NK-92 (cell line): ENCODE results near the gene WDFY4.

ENCODE experiments used
- DNase-seq: peaks from one replicate; lab custom pipeline; 2025; ENCODE audit not compliant: unreplicated experiment; lab: John Stamatoyannopoulos, UW

Gene WDFY4

GRCh38 chr10:48705401-48705938 lies 20.8 kb downstream of the WDFY4 start:
- no peak for DNase-seq

- DNase-seq: no peak
Observed at GRCh38 chr10:48707472-48707871, 22.8 kb downstream of the WDFY4 start.

- no peak for DNase-seq
Observed at GRCh38 chr10:48708144-48708543, 23.5 kb downstream of the WDFY4 start.

DNA sequence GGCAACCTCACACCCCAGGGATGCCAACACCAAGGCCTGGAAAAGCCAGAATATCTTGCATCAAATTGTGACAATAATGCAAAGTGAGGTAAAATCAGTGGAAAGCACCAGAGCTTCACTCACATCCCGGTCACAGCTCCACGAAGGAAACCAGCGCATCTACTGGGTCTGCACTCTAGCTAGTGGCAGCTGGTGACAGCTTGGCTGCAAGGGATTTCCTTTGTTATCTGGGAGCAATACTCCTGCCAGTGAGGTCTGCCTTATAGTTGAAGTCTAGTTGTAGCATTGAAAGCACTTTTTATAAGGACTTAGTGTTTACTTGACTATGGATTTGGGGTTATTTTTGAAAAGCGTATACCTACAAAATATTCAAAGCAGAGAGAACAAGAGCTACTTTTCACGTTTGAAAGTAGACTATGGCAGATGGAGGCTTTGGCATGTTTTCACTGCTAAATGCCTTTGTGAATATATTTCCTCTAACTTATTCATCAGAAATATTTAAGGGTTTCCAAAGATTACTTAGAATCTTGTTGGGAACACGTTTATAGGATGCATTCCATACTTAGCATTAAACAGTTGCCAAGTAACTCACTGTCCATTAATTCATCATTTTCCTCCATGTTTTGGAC lies 26.1 kb downstream of the WDFY4 start:
- DNase-seq: no peak

DNA sequence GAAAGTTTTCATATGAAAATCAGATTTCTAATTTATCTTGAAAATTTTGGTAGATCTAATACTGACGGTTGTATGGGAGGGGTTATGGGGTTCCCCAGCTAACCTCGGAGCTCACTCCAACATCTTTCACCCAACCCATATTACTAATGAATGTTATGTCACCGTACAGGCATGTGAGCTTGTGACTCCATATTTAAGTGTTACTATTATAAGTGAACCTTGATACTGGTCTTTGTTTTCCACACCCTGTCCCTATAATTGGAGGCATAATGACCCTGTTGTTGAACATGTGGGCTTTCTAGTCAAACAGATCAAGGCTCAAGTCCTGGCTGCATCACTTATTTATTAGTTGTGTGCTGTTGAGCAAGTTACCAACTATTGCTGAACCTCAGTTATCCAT lies 27.2 kb downstream of the WDFY4 start:
- DNase-seq: no peak

DNA sequence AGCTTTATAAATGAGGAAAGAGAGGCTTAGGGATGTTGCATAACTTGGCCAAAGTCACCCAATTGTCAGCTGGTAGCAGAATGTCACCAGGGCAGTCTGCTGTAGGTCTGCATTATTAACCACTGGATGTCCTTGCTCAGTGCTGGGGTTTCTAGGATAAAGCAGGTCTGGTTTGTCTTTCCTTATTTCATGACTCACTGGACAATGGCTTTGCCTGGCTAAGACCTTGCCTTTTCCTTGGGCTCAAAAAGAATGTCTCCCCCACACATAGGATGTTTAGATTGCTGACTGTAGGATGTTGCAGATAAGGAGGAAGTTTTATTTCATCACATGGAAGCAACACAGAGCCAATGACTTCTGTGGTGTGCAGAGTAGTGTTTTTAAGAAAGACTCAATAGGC lies 29.4 kb downstream of the WDFY4 start:
- no peak for DNase-seq

DNA sequence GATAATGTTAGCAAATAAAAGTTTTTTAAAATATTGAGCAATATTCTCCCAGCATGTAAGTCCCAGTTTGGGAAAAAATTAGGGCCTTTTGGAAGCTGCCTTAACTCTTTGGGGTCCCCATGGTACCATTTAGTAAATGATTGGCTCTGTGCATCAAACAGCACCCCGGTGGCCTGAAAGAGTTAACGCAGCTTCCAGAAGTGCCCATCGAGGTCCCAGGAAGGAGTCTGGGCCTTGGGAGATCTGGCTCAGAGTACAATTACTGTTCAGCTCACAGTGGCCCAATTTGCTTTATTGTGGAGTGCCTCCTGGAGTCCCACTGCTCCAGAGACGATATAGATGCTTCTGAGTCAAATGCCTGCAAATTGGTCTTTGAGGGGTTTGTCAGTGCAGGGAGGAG lies 31.7 kb downstream of the WDFY4 start:
- DNase-seq: no peak

DNA sequence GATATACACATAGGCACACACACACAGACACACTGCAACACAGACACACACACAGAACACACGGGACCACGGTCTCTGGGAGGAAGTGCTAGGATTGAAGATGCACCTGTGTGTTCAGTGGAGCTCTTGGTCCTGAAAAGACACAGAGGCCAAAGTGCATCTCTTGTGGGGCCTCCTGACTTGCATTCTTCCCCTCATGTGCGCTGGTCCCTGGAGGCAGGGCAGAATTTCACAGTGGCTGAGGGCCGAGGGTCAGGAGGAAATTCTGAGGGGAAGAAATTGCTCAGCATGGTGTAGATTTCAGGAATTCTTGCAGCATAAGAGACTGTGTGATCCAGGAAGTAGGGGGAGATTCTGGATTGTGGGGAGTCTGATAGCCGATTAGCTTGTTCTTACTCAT lies 35.9 kb downstream of the WDFY4 start:
- DNase-seq: no peak

DNA sequence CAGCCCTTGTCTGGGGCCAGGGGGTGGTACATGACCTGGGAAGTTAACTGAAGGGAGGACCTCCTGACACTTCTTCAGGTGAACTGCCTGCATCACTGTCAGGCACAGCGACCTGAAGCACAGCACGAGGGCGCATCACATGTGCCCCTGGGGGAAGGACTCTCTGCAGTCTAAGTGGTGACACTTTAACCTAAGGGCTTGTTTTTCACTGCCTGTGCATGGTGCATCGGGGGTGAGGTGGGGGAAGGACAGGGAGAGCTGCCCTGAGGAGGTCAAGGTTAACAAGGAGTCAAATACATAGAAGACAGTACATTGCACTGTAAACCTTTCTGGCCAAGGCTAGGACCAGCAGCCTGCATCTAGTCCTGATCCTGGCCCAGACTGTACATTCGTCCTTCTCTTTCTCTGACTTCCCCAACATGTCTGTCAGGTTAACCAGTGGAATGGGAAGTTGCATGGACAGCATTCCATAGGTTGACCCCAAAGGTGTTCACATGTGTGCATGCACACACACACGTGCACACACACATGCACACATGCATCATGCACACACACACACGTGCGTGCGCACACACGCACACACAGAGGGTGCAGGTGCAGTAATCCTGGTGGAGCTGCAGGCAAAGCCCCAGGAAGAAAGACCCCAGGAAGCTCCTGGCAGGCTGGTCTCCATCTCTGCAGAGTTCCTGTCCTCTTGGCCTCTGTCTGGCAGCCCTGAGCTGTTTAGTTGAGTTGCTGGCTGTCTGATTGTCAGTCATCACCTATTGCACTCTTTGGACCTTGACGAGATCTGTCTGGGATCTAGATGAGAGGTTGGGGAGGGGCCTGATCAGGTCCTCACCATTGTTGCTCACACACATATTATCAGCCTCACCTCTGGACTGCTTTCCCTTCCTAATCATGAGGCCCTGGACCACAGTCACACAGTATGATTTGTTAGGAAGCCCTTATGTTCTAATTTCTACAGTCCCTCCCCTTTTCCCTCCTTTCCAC lies 37.8 kb downstream of the WDFY4 start:
- no peak for DNase-seq

DNA sequence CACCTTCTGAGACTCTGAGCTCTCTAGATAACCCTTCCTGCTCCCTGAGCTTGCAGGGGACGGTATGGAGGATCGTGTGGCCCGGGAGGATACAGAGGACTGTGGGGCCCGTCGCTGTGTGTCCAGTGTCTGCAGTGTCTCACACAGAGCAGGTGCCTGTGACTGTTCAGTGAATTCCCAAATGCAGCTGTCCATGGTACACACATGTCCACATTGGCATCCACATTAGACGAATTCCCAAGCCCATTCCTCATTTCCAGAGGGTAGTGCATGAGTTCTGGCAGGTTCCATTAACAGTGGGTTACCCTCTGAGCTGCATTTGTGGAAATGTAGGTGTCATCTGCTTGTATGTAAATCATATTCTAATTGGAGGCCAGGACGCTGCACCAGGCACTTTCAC lies 39.5 kb downstream of the WDFY4 start:
- DNase-seq: no peak

- DNase-seq: no peak
Observed at GRCh38 chr10:48725708-48726107, 41.0 kb downstream of the WDFY4 start.

DNA sequence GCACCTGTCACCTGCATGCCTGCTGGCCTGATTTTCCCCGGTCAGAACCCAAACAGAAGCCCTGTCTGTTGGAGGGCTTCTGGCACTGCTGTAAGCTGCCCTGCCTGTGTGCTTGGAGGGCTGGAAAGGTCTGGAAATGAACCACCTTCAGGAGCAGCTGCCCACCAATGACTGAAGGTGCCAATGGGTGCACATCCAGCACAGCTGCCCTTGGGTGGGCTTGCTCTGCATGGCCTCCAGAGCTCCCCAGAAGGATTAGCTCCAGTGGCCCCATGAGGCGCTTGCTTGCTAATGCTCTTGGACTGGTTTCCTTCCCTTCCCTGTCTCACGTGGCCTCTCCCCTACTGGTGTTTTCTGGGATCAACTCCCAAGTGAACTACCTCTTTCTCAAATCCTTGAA lies 43.2 kb downstream of the WDFY4 start:
- DNase-seq: no peak

GRCh38 chr10:48729222-48729621 lies 44.5 kb downstream of the WDFY4 start:
- no peak for DNase-seq

- no peak for DNase-seq
Observed at GRCh38 chr10:48729941-48730457, 45.3 kb downstream of the WDFY4 start.

DNA sequence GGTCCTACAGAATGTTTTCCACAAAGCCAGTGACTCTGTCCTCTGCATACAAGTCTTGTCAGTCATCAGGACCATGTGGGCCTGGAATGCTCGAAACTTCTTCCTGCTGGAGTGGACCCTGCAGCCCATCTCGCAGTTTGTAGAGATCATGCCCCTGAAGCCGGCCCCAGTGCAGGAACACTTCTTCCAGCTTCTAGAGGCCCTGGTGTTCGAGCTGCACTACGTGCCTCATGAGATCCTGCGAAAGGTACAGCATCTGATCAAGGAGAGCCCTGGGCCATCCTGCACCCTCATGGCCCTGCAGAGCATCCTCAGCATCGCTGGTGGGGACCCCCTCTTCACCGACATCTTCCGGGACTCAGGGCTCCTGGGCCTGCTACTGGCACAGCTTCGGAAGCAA lies 46.5 kb downstream of the WDFY4 start:
- no peak for DNase-seq

GRCh38 chr10:48731654-48732053 lies 47.0 kb downstream of the WDFY4 start:
- no peak for DNase-seq

- DNase-seq: no peak
Observed at GRCh38 chr10:48733329-48733728, 48.7 kb downstream of the WDFY4 start.

DNA sequence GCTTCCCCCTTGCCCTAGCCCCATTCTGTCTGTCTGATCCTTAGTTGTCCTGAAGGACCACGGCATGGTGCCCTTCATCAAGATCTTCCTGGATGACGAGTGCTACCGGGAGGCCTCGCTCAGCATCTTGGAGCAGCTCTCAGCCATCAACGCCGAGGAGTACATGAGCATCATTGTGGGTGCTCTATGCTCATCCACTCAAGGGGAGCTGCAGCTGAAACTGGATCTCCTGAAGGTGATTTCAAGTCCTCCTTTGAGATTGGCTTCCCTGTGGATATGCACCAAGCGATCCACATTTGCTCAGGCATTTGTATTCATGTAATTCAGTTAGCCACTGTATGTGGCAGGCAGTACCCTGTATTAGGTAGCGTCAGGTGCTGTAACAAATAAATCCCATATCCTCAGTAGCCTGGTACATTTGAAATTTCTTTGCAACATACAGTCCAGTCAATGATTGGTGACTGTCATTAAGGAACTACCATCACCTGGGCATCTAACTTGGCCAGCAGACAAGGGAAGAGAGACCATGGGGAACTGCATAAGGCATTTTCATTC lies 51.2 kb downstream of the WDFY4 start:
- no peak for DNase-seq

DNA sequence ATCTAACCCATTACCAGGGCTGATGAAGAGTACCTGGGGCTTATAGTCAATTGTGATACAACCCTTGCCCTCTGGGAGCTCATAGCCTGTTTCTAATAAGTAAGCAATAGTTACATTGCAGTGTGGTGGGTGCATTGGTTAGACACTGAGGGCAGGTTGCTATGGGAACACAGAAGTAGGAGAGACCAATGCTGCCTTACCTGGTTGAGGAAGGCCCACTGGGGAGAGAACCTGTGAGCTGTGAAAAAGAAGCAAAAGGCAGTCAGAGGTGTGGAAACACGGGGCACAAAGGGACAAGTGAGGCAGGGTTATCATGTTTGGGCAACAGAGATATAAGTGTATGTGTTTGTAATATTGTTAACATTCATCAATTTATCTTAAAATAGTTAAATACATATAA lies 51.9 kb downstream of the WDFY4 start:
- no peak for DNase-seq

GRCh38 chr10:48737886-48738285 lies 53.2 kb downstream of the WDFY4 start:
- no peak for DNase-seq

DNA sequence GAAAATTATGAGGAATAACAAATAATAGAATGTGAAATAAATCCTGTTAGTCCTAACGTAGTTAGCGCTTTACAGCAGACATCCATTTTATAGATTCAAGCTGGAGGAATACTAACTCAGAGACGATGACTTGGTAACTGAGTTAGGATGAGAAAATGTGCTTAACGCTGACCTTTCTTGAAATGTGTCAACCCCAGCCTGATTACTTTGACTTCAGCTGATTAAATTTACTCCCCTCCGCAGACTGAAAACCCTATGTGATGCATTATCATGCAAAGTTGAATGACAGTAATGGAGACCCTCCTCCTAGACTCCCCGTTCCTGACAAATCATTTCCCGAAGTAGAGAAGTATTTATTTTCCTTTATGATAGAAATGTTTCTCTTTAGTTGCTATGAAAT lies 54.5 kb downstream of the WDFY4 start:
- no peak for DNase-seq
